ENCODE data around the gene CANX.
"Not testable (repeated sequence)": the region's sequence is repeated elsewhere in the genome, so short reads cannot be mapped to it uniquely, and the experiment has no call there.

CANX gene

GRCh38 chr5:179732918-179733771 lies 34.4 kb downstream of the CANX start:
- H3K4me3 ChIP-seq (ENCODE audit: low read depth, low read length), result peak overlapping the region; percentile 78
- TF ChIP-seq, protein P1, sequence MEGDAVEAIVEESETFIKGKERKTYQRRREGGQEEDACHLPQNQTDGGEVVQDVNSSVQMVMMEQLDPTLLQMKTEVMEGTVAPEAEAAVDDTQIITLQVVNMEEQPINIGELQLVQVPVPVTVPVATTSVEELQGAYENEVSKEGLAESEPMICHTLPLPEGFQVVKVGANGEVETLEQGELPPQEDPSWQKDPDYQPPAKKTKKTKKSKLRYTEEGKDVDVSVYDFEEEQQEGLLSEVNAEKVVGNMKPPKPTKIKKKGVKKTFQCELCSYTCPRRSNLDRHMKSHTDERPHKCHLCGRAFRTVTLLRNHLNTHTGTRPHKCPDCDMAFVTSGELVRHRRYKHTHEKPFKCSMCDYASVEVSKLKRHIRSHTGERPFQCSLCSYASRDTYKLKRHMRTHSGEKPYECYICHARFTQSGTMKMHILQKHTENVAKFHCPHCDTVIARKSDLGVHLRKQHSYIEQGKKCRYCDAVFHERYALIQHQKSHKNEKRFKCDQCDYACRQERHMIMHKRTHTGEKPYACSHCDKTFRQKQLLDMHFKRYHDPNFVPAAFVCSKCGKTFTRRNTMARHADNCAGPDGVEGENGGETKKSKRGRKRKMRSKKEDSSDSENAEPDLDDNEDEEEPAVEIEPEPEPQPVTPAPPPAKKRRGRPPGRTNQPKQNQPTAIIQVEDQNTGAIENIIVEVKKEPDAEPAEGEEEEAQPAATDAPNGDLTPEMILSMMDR (conservative IDR thresholded peaks at IDR 0.05; ENCODE audit: low read depth, low read length), result no peak
- DNase-seq (ENCODE audit: low read depth), result peak; percentile 43

GRCh38 chr5:179733772-179734126 lies 35.0 kb downstream of the CANX start:
- DNase-seq (ENCODE audit: low read depth), result no peak
- peak overlapping the region; percentile 78 for H3K4me3 ChIP-seq (ENCODE audit: low read depth, low read length)
- TF ChIP-seq, protein P1 (conservative IDR thresholded peaks at IDR 0.05; ENCODE audit: low read depth, low read length), result no peak

DNA sequence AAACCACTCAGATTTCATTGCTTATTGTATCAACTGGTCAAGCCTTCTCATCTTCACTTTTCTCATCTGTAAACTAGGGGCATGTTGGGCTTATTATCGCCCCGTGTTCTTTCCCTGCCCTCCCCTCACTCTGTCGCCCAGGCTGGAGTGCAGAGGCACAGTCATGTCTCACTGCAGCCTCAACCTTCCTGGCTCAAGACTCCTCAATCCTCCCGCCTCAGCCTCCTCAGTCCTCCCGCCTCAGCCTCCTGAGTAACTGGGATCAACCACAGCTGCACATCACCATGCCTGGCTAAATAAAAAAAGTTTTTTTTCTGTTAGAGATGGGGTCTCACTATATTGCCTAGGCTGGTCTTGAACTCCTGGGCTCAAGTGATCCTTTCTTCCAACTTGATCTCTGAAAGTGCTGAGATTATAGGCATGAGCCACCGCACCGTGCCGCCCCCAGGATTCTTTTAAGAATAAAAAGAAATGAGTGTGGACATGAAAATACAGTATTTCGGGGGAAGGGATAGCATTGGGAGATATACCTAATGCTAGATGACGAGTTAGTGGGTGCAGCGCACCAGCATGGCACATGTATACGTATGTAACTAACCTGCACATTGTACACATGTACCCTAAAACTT lies 35.9 kb downstream of the CANX start:
- H3K4me3 ChIP-seq (ENCODE audit: low read depth, low read length), result peak overlapping the region; percentile 78
- TF ChIP-seq, protein P1 (conservative IDR thresholded peaks at IDR 0.05; ENCODE audit: low read depth, low read length), result no peak

DNA sequence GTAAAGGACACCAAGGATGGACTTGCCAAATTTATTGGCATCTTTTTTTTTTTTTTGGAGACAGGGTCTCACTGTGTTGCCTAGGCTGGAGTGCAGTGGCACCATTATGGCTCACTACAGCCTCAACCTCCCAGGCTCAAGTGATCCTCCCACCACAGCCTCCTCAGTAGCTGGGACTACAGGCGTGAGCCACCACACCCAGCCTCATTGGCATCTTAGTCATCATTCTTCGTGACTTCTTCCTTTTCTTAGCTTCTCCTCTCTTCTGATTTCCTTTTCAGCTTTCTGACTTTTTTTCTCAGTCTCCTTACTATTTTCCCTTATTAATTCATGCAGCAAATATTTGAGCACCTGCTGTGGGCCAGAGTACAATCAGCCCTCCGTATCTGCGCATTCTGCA lies 40.0 kb downstream of the CANX start:
- TF ChIP-seq, protein P1 (conservative IDR thresholded peaks at IDR 0.05; ENCODE audit: low read depth, low read length), result no peak
- H3K4me3 ChIP-seq (ENCODE audit: low read depth, low read length), result no peak overlapping the region
- DNase-seq (ENCODE audit: low read depth), result no peak

More for the DNA sequence above, 35.9 kb downstream of the CANX start:
- DNase-seq (ENCODE audit: low read depth), result no peak

DNA sequence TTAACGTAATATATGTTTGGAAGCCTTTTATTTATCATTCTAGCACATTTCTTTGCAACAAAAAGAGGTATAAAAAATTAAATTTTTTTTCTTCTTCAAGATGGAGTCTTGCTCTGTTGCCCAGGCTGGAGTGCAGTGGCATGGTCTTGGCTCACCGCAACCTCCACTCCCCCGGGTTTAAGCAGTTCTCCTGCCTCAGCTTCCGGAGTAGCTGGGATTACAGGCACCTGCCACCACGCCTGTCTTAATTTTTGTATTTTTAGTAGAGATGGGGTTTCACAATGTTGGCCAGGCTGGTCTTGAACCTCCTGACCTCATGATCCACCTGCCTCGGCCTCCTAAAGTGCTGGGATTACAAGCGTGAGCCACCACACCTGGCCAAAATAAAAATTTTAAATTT lies 45.3 kb downstream of the CANX start:
- H3K4me3 ChIP-seq (ENCODE audit: low read depth, low read length); DNase-seq (ENCODE audit: low read depth): not testable (repeated sequence)

DNA sequence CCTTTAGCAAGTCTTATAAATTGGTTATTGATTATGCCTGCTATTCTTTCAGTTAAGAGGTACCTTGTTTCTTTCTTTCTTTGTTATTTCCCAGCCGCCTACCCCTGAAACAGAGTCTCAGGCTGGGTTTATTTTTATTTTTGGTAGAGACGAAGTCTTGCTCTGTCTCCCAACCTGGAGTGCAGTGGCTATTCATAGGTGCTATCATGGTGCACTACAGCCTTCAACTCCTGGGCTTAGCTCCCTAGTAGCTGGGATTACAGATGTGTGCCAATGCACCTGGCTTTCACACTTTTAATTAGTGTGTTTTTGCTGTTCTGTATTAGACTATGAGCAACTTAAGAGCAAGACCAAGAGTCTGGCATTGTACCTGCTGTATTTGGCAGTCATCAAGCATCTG lies 48.1 kb downstream of the CANX start:
- DNase-seq (ENCODE audit: low read depth), result no peak
- TF ChIP-seq, protein P1 (conservative IDR thresholded peaks at IDR 0.05; ENCODE audit: low read depth, low read length), result no peak
- H3K4me3 ChIP-seq (ENCODE audit: low read depth, low read length), result no peak overlapping the region

DNA sequence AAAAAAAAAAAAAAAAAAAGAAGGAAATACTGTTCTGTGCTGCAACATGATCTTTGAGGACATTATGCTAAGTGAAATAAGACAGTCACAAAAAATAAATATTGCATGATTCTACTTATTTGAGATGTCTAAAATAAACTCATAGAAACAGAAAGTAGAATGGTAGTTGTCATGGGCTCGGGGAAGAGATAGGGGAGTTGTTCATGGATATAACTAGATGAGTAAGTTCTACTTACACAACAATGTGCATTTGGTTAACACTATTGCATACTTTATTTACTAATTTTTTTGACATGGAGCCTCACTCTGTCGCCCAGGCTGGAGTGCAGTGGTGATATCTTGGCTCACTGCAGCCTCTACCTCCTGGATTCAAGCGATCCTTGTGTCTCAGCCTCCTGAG lies 49.0 kb downstream of the CANX start:
- no peak overlapping the region for H3K4me3 ChIP-seq (ENCODE audit: low read depth, low read length)
- no peak for DNase-seq (ENCODE audit: low read depth)
- TF ChIP-seq, protein P1 (conservative IDR thresholded peaks at IDR 0.05; ENCODE audit: low read depth, low read length), result no peak

Measured in choroid plexus epithelial cell (primary cell).